ENCODE data around the gene DNPH1. TPM values are rescaled to one million over a fixed set of nuclear protein-coding genes. Genes with fewer than 3 reads are reported as not detected.

DNPH1 gene
- total RNA-seq, 1 donor from 2014 or later: 3.5 TPM

DNA sequence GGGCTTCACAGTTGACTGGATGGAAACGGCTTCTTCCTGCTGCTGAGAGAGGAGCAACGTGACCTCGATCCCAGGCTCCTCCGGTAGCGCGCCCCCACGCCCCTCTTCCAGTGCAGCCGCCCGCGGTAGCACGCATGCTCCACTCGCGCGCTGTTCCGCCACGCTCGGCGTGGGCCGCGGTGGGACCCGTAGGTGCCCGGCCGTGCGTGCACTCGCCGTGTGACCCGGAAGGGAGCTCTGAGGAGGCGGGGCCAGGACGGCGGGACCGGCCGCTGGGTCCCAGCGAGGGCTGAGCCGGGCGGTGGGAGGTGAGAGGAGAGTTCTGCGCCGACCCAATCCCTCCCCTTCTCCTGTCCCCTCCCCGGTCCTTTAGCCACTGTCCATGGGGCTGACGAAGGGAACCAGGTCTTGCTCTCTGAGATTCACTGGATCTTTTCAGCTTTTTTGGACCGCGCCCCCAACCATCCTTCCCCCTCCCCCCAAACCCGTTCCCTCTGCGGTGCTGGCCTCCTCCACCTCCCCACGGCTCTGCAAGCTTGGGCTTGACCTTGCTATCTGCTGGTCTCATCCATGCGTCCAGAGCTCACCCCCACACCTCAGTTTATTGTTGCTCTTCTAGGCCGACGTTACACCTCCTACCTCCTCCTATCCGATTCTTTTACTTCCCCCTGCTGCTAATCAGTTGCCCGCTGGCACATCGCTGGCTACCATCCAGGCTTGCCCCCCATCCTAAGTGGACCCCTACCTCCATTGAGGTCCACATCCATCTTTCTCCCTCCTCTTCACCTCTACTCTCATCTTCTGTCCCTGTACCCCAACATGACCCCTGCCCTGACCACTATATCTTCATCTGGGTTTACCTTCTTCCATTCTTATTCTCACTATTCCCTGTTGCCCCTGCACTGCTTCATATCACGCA is 47.1 kb downstream of the DNPH1 start, which contains the start of gene CUL9:
TSS of gene CUL9 (plus strand) at position 255 of the 919 bp plus-strand sequence. CDS start 2,115 bp downstream, outside the sequence.
- H3K4me1 Mint-ChIP-seq (ENCODE audit: low read depth, unreplicated experiment): peaks cover 13% of the 10 kb centered on the region
- H3K36me3 Mint-ChIP-seq (ENCODE audit: unreplicated experiment): peaks cover 11% of the 10 kb centered on the region
- H3K27ac Mint-ChIP-seq (ENCODE audit: unreplicated experiment): peak within 1 kb of the TSS; percentile 71
- H3K27me3 Mint-ChIP-seq (ENCODE audit: unreplicated experiment): peaks cover 13% of the 10 kb centered on the region
- peak within 1 kb of the TSS; percentile 96 for H3K4me3 Mint-ChIP-seq (ENCODE audit: unreplicated experiment)
- peaks cover 2% of the 10 kb centered on the region for H3K9me3 Mint-ChIP-seq (ENCODE audit: unreplicated experiment)
- peak; percentile 77 for DNase-seq
- TF ChIP-seq, protein P1, sequence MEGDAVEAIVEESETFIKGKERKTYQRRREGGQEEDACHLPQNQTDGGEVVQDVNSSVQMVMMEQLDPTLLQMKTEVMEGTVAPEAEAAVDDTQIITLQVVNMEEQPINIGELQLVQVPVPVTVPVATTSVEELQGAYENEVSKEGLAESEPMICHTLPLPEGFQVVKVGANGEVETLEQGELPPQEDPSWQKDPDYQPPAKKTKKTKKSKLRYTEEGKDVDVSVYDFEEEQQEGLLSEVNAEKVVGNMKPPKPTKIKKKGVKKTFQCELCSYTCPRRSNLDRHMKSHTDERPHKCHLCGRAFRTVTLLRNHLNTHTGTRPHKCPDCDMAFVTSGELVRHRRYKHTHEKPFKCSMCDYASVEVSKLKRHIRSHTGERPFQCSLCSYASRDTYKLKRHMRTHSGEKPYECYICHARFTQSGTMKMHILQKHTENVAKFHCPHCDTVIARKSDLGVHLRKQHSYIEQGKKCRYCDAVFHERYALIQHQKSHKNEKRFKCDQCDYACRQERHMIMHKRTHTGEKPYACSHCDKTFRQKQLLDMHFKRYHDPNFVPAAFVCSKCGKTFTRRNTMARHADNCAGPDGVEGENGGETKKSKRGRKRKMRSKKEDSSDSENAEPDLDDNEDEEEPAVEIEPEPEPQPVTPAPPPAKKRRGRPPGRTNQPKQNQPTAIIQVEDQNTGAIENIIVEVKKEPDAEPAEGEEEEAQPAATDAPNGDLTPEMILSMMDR (IDR thresholded peaks at IDR 0.05; ENCODE audit: partially characterized antibody, unreplicated experiment): no peak

DNA sequence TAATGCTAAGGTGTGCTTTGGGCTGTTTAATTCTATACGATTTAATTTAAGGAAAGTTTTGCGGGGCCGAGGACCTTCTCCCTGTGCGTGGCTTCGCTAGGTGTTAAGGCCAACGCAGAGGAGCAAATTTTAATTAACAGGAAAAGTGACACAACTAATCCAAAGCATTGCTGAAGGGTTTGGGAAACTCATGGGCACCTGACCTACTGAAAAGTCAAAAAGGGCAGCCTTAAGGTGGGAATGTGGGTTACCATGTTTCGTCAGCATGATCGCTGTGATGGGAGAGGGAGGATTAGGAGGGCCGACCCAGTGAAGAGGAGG is 47.7 kb downstream of the DNPH1 start:
- H3K27me3 Mint-ChIP-seq (ENCODE audit: unreplicated experiment): peaks cover 13% of the 10 kb centered on the region
- TF ChIP-seq, protein P1 (IDR thresholded peaks at IDR 0.05; ENCODE audit: partially characterized antibody, unreplicated experiment): no peak
- peak overlapping the region; percentile 71 for H3K27ac Mint-ChIP-seq (ENCODE audit: unreplicated experiment)
- peaks cover 13% of the 10 kb centered on the region for H3K4me1 Mint-ChIP-seq (ENCODE audit: low read depth, unreplicated experiment)
- H3K4me3 Mint-ChIP-seq (ENCODE audit: unreplicated experiment): peak overlapping the region; percentile 96
- H3K9me3 Mint-ChIP-seq (ENCODE audit: unreplicated experiment): peaks cover 2% of the 10 kb centered on the region
- H3K36me3 Mint-ChIP-seq (ENCODE audit: unreplicated experiment): peaks cover 11% of the 10 kb centered on the region
- DNase-seq: no peak

DNA sequence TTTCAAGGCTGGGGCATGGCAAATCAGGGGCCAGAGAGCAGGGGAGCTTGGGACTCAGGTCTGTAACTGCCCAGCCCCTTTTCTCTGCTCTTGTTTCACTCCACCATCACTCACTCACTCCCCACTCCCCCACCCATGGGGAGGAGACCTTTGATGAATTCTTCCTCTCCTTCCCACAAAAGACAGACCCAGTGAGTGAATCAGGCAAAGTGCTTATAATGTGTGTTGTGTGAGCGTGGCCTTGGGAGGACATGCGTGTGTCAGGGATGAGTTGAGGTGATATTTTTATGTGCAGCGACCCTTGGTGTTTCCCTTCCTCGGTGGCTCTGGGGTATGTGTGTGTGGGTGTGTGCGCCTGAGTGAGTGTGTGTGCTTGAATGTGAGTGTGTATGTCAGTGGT is 48.3 kb downstream of the DNPH1 start:
- Mint-ChIP-seq H3K27ac (ENCODE audit: unreplicated experiment) (peak overlapping the region; percentile 1), H3K36me3 (ENCODE audit: unreplicated experiment) (peaks cover 7% of the 10 kb centered on the region), H3K9me3 (ENCODE audit: unreplicated experiment) (peaks cover 2% of the 10 kb centered on the region), H3K4me1 (ENCODE audit: low read depth, unreplicated experiment) (peaks cover 13% of the 10 kb centered on the region), H3K4me3 (ENCODE audit: unreplicated experiment) (peak overlapping the region; percentile 96), H3K27me3 (ENCODE audit: unreplicated experiment) (peaks cover 13% of the 10 kb centered on the region)
- no peak for DNase-seq
- TF ChIP-seq, protein P1 (IDR thresholded peaks at IDR 0.05; ENCODE audit: partially characterized antibody, unreplicated experiment): no peak

DNA sequence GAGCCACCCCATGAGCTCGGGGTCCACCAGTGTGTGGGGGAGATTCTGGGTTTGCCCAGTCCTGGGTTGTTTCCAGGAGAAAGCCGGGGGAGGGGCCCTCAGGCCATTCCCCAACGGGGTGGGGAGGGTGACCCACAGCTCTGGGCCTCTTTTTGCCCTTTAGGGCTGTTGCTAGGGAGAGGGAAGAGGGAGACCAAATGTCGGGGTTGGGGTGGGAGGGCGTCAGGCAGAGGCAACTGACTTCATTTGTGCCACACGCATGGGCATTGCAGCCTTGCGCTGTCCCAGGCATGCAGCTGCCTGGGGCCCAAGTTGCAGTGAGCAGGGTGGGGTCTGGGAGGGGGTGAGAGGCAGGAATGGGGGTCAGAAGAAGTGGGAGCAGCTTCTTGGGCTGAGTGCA is 49.2 kb downstream of the DNPH1 start:
- TF ChIP-seq, protein P1 (IDR thresholded peaks at IDR 0.05; ENCODE audit: partially characterized antibody, unreplicated experiment): no peak
- no peak for DNase-seq
- peaks cover 6% of the 10 kb centered on the region for H3K36me3 Mint-ChIP-seq (ENCODE audit: unreplicated experiment)
- peaks cover 14% of the 10 kb centered on the region for H3K4me1 Mint-ChIP-seq (ENCODE audit: low read depth, unreplicated experiment)
- H3K27me3 Mint-ChIP-seq (ENCODE audit: unreplicated experiment): peaks cover 13% of the 10 kb centered on the region
- no peak overlapping the region for H3K4me3 Mint-ChIP-seq (ENCODE audit: unreplicated experiment)
- H3K27ac Mint-ChIP-seq (ENCODE audit: unreplicated experiment): no peak overlapping the region
- peaks cover 4% of the 10 kb centered on the region for H3K9me3 Mint-ChIP-seq (ENCODE audit: unreplicated experiment)
